HG03558 (cell line): ENCODE data around the gene DLST.

Experiments
- ATAC-seq: cut with Tn5 transposase; IDR thresholded peaks from one replicate; pipeline ENCODE4 v1.9.1; 2021; ENCODE audit warnings: moderate number of reproducible peaks; ENCODE audit not compliant: unreplicated experiment; ENCODE audit errors: extremely low read depth

Gene DLST

DNA sequence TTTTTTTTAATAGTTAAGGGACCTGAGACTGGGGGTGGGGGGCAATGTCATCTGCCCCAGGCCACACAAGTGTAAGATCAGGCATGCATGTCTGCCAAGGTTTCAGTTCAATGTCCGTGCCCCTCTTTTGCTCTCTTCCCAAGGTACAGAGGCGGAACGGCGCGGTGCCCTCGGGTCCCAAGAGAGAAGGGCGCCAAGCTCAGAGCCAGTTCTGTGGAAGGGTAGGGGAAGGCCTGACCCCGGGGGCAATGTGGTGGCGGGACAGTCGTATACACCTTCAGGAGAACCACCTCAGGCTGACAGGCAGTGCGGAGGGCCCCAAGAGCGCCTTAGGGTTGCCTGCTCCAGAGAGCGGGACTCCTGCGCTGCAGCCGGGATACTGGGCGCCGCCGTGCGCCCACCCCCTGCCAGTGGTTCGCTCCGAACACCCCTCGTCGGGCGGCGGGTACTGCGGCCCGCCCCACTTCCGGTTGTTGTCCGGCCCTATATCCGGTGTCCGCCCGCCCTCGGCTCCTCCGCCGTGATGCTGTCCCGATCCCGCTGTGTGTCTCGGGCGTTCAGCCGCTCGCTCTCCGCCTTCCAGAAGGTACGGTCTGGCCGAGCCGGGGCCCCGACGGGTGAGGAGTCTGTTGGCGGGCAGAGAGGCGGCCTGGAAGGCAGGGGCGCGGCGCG, at the start of gene DLST:
Gene DLST, plus strand, starts transcription at position 486 of the 672 bp plus-strand sequence. Its CDS starts 38 bp downstream, at position 524.
- ATAC-seq: peak; percentile 78

DNA sequence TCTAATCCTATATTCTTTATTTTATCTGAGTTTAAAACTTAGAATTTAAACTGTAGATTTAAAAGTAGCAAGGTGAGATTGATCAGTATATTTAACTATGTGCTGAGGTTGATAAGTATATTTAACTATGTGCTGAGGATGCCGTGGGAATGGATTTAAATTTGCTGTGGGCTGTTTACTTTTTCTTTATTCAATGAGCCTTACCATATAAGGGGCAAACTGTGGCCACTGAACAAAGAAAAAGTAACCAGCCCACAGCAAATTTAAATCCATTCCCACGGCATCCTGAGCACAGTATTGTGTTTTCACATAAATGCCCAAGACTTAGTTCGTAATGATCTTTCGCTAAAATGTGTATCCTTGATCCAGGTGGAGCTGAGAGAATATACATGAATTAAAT, 48.9 kb upstream of the DLST start:
- ATAC-seq: no peak

DNA sequence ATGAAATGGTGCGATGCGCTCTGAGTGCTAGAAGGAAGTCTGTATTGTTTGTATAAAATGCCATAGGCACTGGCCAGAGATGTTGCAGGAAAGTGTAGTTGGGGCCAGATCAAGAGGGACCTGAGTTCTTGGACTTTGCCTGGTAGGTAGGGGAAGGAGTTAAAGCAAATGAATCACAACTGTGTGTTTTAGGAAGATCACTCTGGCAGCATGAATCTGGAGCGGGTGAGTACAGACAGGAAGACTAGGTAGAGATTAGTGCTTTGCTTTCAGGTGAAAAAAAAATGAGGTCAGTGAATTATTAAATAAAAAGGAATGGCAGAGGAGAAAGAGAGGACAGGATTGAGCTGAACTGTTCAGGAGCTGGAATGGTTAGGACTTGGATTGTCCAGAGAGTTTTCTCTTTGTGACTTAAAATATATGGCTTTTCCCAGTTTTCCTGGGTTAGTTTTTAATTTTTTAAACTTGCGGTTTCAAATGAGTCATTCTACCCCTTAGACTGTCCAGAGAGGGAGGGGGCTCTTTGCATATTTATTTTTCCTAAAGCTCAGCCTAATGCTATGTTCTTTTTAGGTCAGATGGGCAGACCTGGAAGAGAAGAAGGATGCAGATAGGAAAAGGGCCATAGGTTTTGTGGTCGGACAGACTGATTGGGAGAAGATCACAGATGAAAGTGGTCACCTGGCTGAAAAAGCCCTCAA, 46.9 kb upstream of the DLST start:
- ATAC-seq: no peak

DNA sequence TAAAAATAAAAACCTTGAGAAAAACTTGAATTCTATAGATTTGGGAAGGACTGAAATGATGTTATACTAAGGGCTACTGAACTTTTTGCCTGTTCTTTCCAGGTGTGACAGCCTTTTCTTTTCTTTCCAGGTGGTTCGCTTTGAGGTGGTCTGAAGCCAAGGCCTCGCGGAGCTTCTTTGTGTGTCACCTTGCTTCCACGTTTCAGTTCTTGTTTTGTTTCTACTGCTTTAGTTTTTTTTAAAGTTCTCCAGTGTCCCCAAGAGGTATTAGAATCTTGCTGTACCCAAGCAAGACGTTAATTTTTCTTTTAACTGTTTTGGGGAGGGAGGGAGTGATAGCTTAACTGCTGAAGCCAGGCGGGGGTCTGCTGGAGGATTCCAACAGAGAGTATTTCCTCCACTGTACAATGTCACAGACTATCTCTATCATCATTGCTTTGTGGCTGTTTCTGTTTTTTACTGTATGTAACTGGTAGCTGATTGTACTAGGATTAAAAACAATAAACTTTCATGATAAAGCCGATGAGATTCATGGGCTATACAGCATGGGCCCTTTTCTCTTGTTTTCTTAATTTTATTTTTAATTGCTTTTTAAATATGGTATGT, 46.0 kb upstream of the DLST start:
- ATAC-seq: no peak

DNA sequence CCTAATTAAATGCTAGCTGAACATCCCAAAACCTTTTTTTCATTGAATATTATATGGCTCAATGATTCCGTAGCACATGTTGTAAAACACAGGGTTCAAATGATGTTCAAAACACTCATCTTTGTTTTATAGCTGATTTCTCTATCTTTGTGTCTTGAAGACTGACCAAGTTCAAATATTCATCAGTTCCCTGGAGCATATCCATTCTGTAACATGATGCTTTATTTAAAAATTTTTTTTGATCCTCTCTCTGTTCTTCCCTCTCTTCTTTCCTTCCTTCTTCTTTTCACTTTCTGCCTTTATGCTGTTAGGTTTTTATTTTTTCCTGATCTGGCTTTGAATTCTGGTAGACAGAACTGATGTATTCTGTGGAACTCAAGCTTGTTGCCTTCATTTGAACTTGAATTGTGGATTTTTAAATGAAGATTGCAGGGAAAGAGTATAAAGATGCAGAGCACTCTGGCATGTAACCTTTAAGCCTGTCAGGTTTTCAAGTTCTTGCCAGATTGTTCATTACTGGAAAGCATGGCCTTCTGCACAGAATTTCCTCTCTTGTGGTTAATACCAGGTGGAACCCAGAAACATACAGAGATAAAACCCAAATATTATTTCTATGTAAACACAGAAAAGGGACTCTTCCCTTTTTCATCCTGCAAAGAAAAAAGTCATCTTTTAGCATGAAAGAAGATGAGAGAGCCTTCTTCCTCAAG, 45.3 kb upstream of the DLST start:
- no peak for ATAC-seq

DNA sequence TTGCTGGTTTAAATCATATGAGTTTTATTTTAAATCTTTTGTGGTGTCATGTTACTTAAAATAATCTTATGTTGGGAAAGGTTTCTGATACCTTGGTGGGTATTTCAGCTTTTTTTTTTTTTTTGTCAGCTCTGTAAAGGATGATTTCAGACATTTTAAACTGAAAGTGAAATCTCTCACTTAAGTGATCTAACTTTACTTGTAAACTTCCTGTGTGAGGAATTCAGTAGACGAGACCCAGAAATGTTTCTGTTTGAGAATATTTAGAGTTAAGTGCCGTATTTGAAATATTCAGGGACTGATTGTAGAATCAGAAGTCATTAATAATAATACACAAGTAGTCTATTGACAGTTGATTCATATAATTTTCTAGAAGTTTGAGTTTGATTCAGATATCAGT, 43.5 kb upstream of the DLST start:
- no peak for ATAC-seq

DNA sequence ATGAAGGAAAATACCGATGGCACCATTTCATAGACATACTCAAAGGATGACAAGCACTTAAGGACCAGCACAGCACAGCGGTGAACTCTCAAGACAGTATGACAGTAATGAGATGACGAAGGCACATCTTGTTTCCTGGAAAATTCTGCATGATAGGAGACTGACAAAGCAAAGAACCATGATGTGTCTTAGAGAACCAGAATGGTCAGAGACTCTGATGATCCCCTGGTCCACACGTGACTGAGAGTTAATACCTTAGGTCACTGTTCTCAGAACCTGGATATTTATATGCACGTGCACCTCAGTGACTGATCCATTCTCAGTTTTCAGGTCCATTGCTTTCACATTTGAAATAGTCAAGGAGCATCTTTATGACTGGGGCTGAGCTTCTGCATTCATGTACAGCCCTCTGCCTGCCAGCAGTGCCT, 41.1 kb upstream of the DLST start:
- ATAC-seq: no peak

DNA sequence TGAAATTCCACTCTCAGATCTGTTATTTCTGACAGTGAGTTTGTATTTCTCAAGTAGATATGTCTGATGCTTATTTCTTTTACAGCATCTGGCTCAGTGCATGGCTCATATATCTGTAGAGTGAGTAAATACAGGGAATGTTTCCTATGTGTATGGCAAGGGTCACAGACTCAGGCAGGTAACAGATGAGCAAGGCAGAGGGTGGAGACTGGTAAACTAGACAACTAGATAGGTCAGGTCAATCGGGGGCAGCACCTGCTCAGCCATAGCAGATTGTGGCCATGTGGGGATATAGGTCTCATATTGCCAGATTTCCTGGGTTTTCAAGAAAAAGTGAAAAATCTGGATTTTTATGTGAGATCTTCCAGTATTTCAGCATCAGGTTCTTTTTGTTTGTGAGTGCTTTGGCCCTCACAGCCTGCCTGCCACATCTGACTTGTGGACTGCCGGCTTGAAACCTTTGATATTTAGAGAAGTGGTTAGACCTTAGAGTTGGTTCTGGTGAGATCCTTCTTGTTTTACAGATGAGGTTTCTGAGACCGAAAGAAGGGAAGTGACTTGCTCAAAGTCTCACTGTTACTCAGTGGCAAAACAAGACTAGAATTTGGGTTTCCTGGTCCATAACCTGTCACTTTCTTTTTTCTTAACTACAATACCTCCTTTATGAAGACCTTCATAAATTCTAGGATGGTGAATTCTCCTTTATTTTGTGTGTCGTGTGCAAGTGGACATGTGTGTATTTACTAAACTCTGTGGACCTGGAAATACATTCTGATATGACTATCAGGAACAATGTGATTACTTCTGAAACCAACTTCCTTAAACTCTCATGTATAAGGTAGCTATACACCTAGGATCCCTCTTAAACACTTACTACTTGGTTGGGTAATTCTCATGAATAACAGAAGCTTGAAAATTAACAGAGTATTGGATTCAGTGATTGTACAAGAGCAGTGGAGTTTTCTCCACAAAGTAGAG, 40.2 kb upstream of the DLST start:
- peak; percentile 50 for ATAC-seq

DNA sequence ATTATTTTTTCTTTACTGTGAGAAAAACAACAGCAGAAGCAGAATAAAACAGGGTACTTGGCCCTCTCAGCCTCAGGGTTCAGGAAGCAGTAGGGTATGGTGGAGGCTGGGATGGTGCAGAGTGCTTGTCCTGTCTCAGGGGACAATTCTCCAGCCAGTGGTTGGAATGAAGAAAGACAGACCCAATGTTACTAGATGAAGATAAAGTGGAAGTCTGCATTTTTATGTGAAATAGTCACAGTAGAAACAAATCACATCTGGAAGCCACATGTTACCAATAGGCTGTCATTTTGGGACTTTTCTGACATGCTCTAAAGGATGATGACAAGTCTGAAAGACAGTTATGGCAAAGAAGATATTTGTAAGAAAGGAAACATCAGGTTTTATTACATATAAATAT, 38.1 kb upstream of the DLST start:
- ATAC-seq: no peak

DNA sequence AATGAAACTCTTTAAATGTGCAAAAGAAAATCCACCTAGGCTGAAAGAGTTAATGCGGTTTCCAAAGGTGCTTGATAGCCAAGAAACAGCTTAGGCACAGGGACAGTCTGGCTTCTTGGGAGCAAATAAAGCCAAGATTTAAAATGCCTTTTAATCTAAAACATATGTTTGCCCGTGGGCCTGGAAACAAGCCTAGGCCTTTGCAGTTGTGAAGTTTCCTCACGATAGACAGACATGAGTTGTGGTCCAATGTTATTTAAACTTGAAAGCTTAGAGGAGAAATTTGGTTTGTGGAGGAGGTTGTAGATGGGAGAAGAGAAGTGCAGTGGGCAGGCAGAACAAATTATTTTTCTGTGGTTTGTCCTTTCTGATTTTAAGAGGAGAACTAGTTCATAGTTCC, 35.5 kb upstream of the DLST start:
- ATAC-seq: no peak

DNA sequence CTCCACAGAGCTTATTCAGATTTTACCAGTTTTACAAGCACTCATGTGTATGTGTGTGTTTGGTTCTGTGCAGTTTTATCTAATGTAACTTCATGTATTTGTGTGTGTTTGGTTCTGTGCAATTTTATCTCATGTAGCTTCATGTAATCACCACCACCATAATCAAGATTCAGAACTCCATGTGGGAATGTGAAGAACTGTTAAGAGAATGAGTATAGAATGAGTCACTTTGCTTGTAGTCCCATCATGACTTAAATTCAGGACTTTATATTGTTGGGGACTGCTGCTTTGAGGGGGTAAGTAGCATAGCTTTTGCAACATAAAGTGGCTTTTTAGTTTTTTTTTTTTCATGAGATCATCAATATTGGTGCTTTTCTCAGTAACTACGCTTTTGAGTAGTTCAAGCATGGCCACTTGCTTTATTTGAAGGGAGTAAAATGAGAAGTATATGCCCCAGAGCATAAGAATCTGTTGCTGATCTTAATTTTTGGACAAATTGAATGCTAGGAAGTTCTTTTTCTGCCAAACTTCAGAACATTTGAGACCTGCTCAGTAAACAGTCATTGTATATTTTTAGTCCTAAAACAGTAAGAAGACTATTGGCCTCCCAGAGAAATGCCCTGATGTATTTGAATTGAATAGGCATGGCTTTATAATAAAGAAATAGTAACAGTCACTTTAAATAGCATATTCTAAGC, 34.6 kb upstream of the DLST start:
- ATAC-seq: no peak

DNA sequence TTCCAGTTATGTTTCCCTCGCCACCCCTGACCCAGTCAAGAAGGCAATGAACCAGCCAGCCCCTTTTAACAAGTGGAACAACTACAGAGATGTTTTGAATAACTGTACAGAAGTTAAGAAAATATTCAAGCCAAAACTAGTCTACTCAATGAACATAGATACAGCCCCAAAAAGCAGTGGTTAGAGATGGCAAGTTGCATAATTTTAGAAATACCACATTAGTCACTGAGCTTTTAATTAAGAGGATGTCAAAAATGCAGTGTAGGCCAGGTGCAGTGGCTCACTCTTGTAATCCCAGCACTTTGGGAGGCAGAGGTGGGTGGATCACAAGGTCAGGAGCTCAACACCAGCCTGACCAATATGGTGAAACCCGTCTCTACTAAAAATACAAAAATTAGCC, 32.9 kb upstream of the DLST start:
- ATAC-seq: no peak

DNA sequence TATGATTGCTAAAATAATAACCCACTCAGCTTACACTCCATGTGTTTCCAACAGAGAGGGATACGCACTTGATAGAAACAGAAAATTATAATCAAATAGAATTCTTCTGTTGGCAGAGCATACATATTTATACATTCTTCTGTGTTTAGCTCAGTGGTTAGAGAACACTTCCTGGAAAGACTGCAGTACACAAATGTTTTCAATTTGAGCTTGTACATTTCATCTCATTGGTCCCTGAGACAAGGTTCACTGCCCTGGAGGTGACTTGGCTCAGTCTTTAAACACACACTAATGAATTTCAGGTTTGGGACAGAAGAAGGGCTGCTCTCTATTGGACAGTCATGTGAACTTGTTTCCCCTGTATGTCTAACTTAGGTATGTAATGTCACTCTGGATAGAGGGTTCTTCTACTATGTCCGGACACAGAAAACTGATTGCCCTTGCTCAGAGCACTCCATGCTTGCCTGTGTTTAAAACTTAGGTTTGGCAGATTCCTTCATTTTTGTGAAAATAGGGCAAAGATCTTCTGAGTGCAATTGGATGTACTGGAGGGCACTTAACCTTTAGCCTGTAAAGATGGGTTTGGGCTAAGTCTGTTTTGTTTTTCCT, 28.7 kb upstream of the DLST start:
- no peak for ATAC-seq

DNA sequence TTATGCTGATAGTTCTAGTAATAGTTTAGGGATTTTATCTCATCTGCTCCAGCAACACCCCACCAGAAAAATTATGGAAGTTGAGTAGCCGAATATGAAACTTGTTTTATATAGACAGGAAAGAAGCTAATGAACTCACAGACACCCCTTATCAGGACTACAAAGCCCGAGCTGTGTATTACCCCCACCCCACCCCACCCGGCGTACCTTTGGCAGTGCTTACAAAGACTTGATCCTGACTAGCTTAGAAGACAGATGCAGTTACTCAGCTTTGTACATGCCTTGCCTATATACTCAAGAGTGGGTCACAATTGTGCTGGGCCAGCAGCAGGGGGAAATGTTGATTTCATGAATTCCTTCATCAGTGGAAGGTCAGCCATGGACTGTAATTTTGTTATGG, 28.1 kb upstream of the DLST start:
- no peak for ATAC-seq

DNA sequence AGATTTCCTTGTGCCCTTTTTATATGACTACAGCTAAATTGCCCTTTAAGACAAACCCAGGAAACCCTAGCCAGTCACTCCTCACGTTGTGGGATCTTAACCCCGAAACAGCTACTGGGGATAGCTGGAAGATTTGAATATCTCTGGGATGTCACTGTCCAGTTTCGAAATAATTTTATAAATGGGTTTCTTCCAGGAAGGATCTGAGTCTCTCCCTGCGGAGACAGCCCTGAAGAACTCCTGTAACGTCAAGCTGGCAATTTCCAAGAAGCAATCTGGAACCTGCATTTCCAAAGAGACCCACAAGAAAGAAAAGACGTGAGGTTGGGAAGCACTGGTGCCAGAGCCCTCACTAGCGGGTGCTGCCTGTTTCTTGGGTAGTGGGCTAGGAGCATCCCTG, 26.7 kb upstream of the DLST start:
- ATAC-seq: no peak

DNA sequence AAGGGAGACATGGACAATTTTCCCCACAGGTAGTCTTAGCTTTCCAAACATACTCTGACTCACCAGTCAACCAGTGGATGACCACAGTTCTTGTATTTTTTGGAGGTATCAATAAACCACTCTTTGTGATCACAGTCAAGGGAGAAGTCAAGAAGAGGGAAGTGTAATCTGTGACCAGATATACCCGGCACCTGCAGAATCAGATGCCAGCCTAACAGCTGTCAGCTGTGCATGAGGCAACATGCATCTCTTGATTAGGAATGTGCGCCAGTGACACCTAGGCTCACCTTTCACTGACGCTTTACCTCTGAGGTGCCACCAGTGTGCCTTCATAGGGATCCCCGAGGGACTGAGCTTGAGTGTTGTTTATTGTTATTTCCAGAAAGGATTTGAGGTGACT, 25.8 kb upstream of the DLST start:
- ATAC-seq: no peak

DNA sequence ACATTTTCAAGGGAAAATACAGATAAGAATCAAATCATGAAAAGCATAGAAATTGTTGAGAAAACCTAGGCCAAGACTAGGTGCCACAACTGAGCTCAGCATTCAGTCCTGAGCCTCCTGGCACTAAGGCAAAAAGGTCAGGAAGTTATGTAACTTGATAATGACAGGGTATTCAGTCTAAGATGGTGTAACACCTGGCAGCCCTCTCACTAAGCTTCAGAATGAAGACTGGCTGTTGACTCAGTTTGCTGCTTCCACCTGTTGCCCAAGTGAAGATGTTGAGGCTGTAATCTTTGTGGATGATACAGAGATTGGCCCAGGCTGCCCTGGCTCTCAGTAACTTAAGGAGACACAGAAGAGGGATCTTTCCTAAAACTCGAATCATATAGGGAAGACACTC, 25.4 kb upstream of the DLST start:
- ATAC-seq: no peak

DNA sequence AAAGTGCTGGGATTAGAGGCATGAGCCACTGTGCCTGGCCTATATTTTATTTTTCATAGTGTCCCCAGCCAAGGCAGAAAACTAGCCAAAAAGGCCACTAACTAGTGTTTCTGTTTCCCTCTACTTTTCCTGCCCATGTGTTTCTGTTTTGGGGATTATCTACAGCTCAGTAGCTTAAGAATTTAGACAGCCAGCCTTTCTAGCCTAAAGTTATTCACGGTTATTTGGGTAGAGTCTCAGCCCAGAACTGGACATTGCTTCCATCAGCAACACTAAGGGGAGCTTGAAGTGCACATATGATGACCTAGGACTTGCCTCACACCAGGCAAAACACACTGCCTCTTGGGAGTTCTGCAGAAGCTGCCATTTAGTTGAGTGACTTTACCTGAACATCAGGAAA, 23.7 kb upstream of the DLST start:
- no peak for ATAC-seq
